ENCODE data around the gene CA9. TPM values are rescaled to one million over a fixed set of nuclear protein-coding genes. Genes with fewer than 3 reads are reported as not detected.

The CA9 gene
- polyA plus RNA-seq, 1 experiment: 1.2 TPM

GRCh38 chr9:35712762-35713400, 39.2 kb downstream of the CA9 start:
- Histone ChIP-seq H3K9me3 (ENCODE audit: control insufficient read depth, insufficient read depth, low read length) (no peaks in the 10 kb centered on the region), H3K27me3 (ENCODE audit: control insufficient read depth, insufficient read depth, low read length) (no peaks in the 10 kb centered on the region), H3K27ac (ENCODE audit: low read depth, low read length) (no peak overlapping the region), H3K4me3 (ENCODE audit: low read depth, low read length) (no peak overlapping the region)
- DNase-seq (ENCODE audit: low read depth, low spot score): no peak
- POLR2A ChIA-PET: interaction anchor here (1.1 to 3.2 kb wide), 4 partner anchors 15 to 23 kb away, joined by 3 to 17 read pairs (median 8); partner anchors contain the start of genes CREB3, TLN1 and TPM2
- no peak for TF ChIP-seq CTCF (IDR thresholded peaks at IDR 0.05; ENCODE audit: low read depth, low read length)
- CTCF ChIA-PET: interaction anchor here (1.4 kb wide), 1 partner anchor 16 kb away, joined by 6 read pairs; no protein-coding TSS in a partner anchor

- ChIA-PET POLR2A (interaction anchor here (1.1 to 3.2 kb wide), 3 partner anchors 14 to 18 kb away, joined by 3 to 17 read pairs (median 3); partner anchors contain the start of genes CREB3 and TLN1), CTCF (interaction anchor here (0.9 kb wide), 1 partner anchor 18 kb away, joined by 3 read pairs; no protein-coding TSS in a partner anchor)
- Histone ChIP-seq H3K9me3 (ENCODE audit: control insufficient read depth, insufficient read depth, low read length) (no peaks in the 10 kb centered on the region), H3K4me3 (ENCODE audit: low read depth, low read length) (no peak overlapping the region), H3K27me3 (ENCODE audit: control insufficient read depth, insufficient read depth, low read length) (no peaks in the 10 kb centered on the region), H3K27ac (ENCODE audit: low read depth, low read length) (no peak overlapping the region)
- DNase-seq (ENCODE audit: low read depth, low spot score): no peak
- no peak for TF ChIP-seq CTCF (IDR thresholded peaks at IDR 0.05; ENCODE audit: low read depth, low read length)
Observed at GRCh38 chr9:35713578-35713977, 39.9 kb downstream of the CA9 start.

- Histone ChIP-seq H3K4me3 (ENCODE audit: low read depth, low read length) (no peak overlapping the region), H3K27me3 (ENCODE audit: control insufficient read depth, insufficient read depth, low read length) (no peaks in the 10 kb centered on the region), H3K27ac (ENCODE audit: low read depth, low read length) (no peak overlapping the region), H3K9me3 (ENCODE audit: control insufficient read depth, insufficient read depth, low read length) (no peaks in the 10 kb centered on the region)
- CTCF ChIA-PET: interaction anchor here (0.9 kb wide), 1 partner anchor 18 kb away, joined by 3 read pairs; no protein-coding TSS in a partner anchor
- DNase-seq (ENCODE audit: low read depth, low spot score): no peak
- POLR2A ChIA-PET: interaction anchor here (0.6 to 3.2 kb wide), 3 partner anchors 13 to 22 kb away, joined by 3 to 17 read pairs (median 5); no protein-coding TSS in a partner anchor
- no peak for TF ChIP-seq CTCF (IDR thresholded peaks at IDR 0.05; ENCODE audit: low read depth, low read length)
Observed at GRCh38 chr9:35714123-35714522, 40.4 kb downstream of the CA9 start.

- Histone ChIP-seq H3K27ac (ENCODE audit: low read depth, low read length) (no peak overlapping the region), H3K9me3 (ENCODE audit: control insufficient read depth, insufficient read depth, low read length) (no peaks in the 10 kb centered on the region), H3K4me3 (ENCODE audit: low read depth, low read length) (no peak overlapping the region), H3K27me3 (ENCODE audit: control insufficient read depth, insufficient read depth, low read length) (no peaks in the 10 kb centered on the region)
- DNase-seq (ENCODE audit: low read depth, low spot score): no peak
- no peak for TF ChIP-seq CTCF (IDR thresholded peaks at IDR 0.05; ENCODE audit: low read depth, low read length)
- ChIA-PET POLR2A (interaction anchor here (0.6 to 3.2 kb wide), 4 partner anchors 13 to 23 kb away, joined by 3 to 17 read pairs (median 4); no protein-coding TSS in a partner anchor), CTCF (interaction anchor here (0.9 to 1.7 kb wide), 3 partner anchors 13 to 19 kb away, joined by 3 to 10 read pairs (median 4); no protein-coding TSS in a partner anchor)
Observed at GRCh38 chr9:35714579-35715252, 41.0 kb downstream of the CA9 start.
